ENCODE data around the gene BTBD16. TPM values are rescaled to one million over a fixed set of nuclear protein-coding genes. Genes with fewer than 3 reads are reported as not detected.

Gene BTBD16
- total RNA-seq, 2 donors from 2014 or later, result 0.62 TPM; not detected in 1

- TF ChIP-seq POLR2AphosphoS5 (IDR thresholded peaks at IDR 0.05), result no peak
- Histone ChIP-seq H3K4me3 (no peak overlapping the region), H3K36me3 (no peaks in the 10 kb centered on the region), H3K4me1 (replicated peaks) (no peaks in the 10 kb centered on the region), H3K9me3 (no peaks in the 10 kb centered on the region), H3K27ac (no peak overlapping the region), H3K27me3 (replicated peaks; ENCODE audit: insufficient read depth) (no peaks in the 10 kb centered on the region)
- intact Hi-C loops (cut with DNase I), result no loop called here
- no peak for DNase-seq (ENCODE audit: low spot score)
- 60% methylated on average over 1 of the region's 1 CpG for WGBS
Measured at GRCh38 chr10:122261584-122261983, 9.5 kb upstream of the BTBD16 start.

- Histone ChIP-seq H3K27me3 (replicated peaks; ENCODE audit: insufficient read depth) (no peaks in the 10 kb centered on the region), H3K4me3 (no peak overlapping the region), H3K27ac (no peak overlapping the region), H3K36me3 (no peaks in the 10 kb centered on the region), H3K4me1 (replicated peaks) (no peaks in the 10 kb centered on the region), H3K9me3 (no peaks in the 10 kb centered on the region)
- intact Hi-C loops (cut with DNase I), result no loop called here
- no peak for DNase-seq (ENCODE audit: low spot score)
- no peak for TF ChIP-seq CTCF (IDR thresholded peaks at IDR 0.05)
- WGBS, result 37% methylated on average over 1 of the region's 1 CpG
Measured at GRCh38 chr10:122263971-122264370, 7.1 kb upstream of the BTBD16 start.

GRCh38 chr10:122264436-122264835 is 6.7 kb upstream of the BTBD16 start:
- no peak overlapping the region for H3K27ac ChIP-seq
- no peak for DNase-seq (ENCODE audit: low spot score)
- no peaks in the 10 kb centered on the region for H3K4me1 ChIP-seq (replicated peaks)
- TF ChIP-seq POLR2AphosphoS5 (IDR thresholded peaks at IDR 0.05) (no peak), POLR2A (IDR thresholded peaks at IDR 0.05) (no peak), CTCF (IDR thresholded peaks at IDR 0.05) (no peak)
- H3K36me3 ChIP-seq, result no peaks in the 10 kb centered on the region
- intact Hi-C loops (cut with DNase I), result no loop called here
- no peaks in the 10 kb centered on the region for H3K9me3 ChIP-seq
- 94% methylated on average over 1 of the region's 1 CpG for WGBS
- H3K27me3 ChIP-seq (replicated peaks; ENCODE audit: insufficient read depth), result no peaks in the 10 kb centered on the region
- no peak overlapping the region for H3K4me3 ChIP-seq

GRCh38 chr10:122264931-122265330 is 6.2 kb upstream of the BTBD16 start:
- TF ChIP-seq POLR2AphosphoS5 (IDR thresholded peaks at IDR 0.05) (no peak), POLR2A (IDR thresholded peaks at IDR 0.05) (no peak), CTCF (IDR thresholded peaks at IDR 0.05) (no peak)
- no peak for DNase-seq (ENCODE audit: low spot score)
- 86% methylated on average over 8 of the region's 8 CpGs for WGBS
- Histone ChIP-seq H3K27me3 (replicated peaks; ENCODE audit: insufficient read depth) (no peaks in the 10 kb centered on the region), H3K9me3 (no peaks in the 10 kb centered on the region), H3K4me3 (no peak overlapping the region), H3K27ac (no peak overlapping the region), H3K36me3 (no peaks in the 10 kb centered on the region), H3K4me1 (replicated peaks) (no peaks in the 10 kb centered on the region)
- intact Hi-C loops (cut with DNase I), result no loop called here

- Histone ChIP-seq H3K27ac (no peak overlapping the region), H3K9me3 (no peaks in the 10 kb centered on the region), H3K27me3 (replicated peaks; ENCODE audit: insufficient read depth) (no peaks in the 10 kb centered on the region), H3K4me3 (no peak overlapping the region), H3K36me3 (no peaks in the 10 kb centered on the region), H3K4me1 (replicated peaks) (no peaks in the 10 kb centered on the region)
- no peak for DNase-seq (ENCODE audit: low spot score)
- intact Hi-C loops (cut with DNase I), result no loop called here
- 83% methylated on average over 6 of the region's 6 CpGs for WGBS
- TF ChIP-seq POLR2A (IDR thresholded peaks at IDR 0.05) (no peak), POLR2AphosphoS5 (IDR thresholded peaks at IDR 0.05) (no peak), CTCF (IDR thresholded peaks at IDR 0.05) (no peak)
Measured at GRCh38 chr10:122265896-122266295, 5.2 kb upstream of the BTBD16 start.

Measured in prostate gland (tissue), 2 donors.